GM12873 (cell line): ENCODE results near the gene ZMYND8.

Experiments used
- TF ChIP-seq, protein P1 (sequence below): IDR thresholded peaks from 2 replicates; pipeline ENCODE4 v1.5.1; 2012; ENCODE audit warnings: low read depth, mild to moderate bottlenecking, moderate library complexity, low read length, control low read depth; ENCODE audit not compliant: insufficient read depth; ENCODE audit errors: missing control alignments

ZMYND8 gene

GRCh38 chr20:47230811-47231256 is 125.7 kb downstream of the ZMYND8 start:
- TF ChIP-seq, protein P1, sequence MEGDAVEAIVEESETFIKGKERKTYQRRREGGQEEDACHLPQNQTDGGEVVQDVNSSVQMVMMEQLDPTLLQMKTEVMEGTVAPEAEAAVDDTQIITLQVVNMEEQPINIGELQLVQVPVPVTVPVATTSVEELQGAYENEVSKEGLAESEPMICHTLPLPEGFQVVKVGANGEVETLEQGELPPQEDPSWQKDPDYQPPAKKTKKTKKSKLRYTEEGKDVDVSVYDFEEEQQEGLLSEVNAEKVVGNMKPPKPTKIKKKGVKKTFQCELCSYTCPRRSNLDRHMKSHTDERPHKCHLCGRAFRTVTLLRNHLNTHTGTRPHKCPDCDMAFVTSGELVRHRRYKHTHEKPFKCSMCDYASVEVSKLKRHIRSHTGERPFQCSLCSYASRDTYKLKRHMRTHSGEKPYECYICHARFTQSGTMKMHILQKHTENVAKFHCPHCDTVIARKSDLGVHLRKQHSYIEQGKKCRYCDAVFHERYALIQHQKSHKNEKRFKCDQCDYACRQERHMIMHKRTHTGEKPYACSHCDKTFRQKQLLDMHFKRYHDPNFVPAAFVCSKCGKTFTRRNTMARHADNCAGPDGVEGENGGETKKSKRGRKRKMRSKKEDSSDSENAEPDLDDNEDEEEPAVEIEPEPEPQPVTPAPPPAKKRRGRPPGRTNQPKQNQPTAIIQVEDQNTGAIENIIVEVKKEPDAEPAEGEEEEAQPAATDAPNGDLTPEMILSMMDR = no peak

DNA sequence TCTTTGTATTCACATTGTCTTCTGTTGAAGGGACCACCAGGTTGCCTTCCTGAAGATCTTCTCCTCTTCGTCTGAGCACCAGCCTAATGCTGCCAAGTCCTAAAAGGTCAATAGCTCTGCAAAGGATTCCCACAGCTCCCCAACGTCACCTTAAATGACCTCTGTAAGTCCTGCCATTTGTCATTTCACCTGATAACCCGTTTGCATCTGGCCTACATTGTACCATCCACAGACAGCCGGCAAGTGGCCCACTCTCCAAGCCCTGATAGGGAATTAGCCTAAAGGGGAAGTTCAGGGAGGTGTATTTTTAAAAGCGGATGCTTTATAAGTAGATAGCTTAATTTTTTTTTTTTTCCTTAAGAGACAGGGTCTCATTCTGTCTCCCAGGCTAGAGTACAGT is 127.8 kb downstream of the ZMYND8 start:
- TF ChIP-seq, protein P1 = no peak

DNA sequence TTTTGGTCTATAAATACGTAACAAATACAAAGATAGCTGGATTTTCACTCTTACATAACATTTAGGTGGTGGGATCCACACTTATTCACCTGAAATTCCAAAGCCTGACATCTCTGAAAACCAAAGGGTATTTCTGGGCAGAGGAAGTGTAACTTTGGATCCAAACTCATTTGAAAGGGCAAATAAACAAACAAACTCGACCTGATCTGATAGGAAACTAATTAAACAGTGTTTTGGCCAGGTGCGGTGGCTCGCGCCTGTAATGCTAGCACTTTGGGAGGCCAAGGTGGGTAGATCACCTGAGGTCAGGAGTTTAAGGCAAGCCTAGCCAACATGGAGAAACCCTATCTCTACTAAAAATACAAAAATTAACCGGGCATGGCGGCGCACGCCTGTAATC is 128.9 kb downstream of the ZMYND8 start:
- TF ChIP-seq, protein P1 = no peak

- TF ChIP-seq, protein P1 = no peak
Measured at GRCh38 chr20:47227119-47227518, 129.4 kb downstream of the ZMYND8 start.

DNA sequence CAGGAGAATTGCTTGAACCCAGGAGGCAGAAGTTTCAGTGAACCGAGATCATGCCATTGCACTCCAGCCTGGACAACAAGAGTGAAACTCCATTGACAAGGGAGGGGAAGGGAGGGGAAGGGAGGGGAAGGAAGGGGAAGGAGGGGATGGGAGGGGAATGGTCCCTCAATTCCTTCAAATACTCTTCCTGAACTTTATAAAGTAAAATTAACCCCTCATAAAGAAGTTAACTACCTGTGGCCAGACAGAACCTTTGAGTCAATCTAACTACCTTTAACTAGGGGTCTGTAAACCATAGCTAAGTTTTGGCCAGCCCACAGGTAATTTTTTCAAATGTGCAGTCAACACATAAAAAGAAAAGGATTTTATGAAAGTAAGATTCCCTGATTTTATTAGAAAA is 131.0 kb downstream of the ZMYND8 start:
- TF ChIP-seq, protein P1 = no peak

- TF ChIP-seq, protein P1 = no peak
Measured at GRCh38 chr20:47224857-47225256, 131.6 kb downstream of the ZMYND8 start.

DNA sequence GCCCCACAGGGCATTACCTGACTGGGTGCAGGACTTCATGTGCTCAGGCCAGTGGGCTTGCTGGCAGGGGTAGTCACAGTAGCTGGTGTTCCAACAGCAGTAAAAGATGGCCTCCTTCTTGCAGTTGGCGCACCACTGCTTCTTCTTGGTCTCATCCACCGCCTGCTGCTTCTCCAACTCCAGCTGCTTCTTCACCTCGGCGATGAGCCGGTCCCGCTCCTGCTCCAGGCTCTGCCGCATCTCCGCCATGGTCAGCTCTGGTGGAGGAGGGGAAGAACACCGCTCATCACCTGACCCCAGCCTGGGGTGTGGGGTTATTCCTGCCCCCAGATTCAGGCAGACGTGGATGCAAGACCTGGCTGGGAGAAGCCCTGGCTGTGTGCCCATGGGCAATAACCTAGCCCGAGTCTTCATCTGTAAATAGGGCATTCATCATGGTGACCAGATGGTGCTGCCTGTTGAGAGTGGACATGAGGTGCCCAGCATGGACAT is 132.2 kb downstream of the ZMYND8 start:
- TF ChIP-seq, protein P1 = no peak

DNA sequence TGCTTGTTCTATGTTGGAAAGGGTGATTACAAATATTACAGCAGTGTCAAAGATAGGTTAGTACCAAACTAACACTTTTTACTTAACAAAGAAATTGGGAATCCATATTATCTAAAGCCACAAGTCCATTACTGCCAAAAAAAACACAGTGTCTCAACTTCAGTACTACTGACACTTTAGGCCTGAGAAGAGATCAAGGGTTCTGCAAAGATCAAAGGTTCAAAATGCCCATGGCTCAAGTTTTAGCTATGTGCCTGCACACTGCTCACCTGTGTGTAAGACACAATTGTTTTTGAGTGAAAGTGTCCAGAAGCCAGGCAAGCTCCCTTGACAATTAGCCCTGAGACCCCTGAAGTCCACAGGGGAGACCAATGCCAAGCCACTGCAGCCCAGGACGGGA is 132.6 kb downstream of the ZMYND8 start:
- TF ChIP-seq, protein P1 = no peak
